Effector memory CD4-positive, alpha-beta T cell (primary cell): ENCODE data around the gene NTMT2.

ENCODE experiments used
- DNase-seq, 3 donors: peaks; one replicate each; pipeline ENCODE4 v3.0.0-alpha.2; 2020
- H3K27ac ChIP-seq: 2 replicates; pipeline ENCODE4 v1.7.0; 2013; ENCODE audit warnings: mild to moderate bottlenecking, low read length, moderate library complexity; ENCODE audit not compliant: insufficient read depth, poor library complexity, severe bottlenecking
- H3K27me3 ChIP-seq: replicated peaks from 2 replicates; pipeline ENCODE4 v1.7.0; 2013; ENCODE audit warnings: mild to moderate bottlenecking, low read length; ENCODE audit not compliant: insufficient read depth, control insufficient read depth, poor library complexity, severe bottlenecking
- H3K36me3 ChIP-seq: 2 replicates; pipeline ENCODE4 v1.7.0; 2013; ENCODE audit warnings: mild to moderate bottlenecking, low read length, moderate library complexity; ENCODE audit not compliant: control insufficient read depth, insufficient read depth
- H3K4me1 ChIP-seq: 2 replicates; pipeline ENCODE4 v1.7.0; 2013; ENCODE audit warnings: low read length, mild to moderate bottlenecking; ENCODE audit not compliant: control insufficient read depth, insufficient read depth, poor library complexity, severe bottlenecking
- H3K4me3 ChIP-seq: 2 replicates; pipeline ENCODE4 v1.7.0; 2013; ENCODE audit warnings: low read length, low read depth, mild to moderate bottlenecking; ENCODE audit not compliant: insufficient read depth, poor library complexity, severe bottlenecking
- H3K9me3 ChIP-seq: 2 replicates; pipeline ENCODE4 v1.7.0; 2013; ENCODE audit warnings: mild to moderate bottlenecking, low read length, moderate library complexity; ENCODE audit not compliant: control insufficient read depth

The NTMT2 gene

DNA sequence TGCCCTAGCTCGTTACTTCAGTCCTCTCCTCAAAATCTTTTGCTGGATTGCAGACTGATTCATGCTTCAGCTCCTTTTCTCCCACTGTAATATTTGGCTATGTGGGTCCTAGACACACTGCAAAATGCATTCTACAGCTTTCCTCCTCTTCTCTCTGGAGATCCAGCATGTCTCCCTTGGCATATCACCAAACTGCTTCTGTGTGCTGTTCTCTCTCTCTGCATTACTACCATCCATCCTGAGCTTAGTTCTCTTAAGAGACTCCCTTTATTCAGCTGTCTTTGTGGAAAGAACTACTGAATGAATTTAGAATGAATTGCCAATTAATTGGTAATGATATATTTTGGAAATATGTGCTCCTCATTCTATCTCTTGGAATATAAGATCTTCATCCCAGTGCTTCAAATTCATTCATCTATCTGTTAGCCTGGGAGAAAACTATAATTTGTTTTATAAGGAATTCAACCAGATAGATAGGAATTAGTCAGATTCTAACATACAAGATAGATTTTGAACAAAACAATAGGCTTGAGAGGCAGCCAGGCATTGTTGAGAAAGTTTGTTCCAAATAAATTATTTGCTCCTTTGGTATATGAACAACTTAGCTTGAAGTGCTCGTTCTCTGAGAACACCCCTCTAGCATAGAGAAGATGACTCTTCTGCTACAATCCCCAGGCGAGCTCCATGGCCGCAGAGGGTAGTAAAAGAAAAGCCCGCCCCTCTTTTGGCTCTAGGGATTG is 71.9 kb downstream of the NTMT2 start:
- H3K9me3 ChIP-seq = no peaks in the 10 kb centered on the region
- no peak overlapping the region for H3K27ac ChIP-seq
- peaks cover 8% of the 10 kb centered on the region for H3K27me3 ChIP-seq
- DNase-seq = no peak
- H3K36me3 ChIP-seq = no peaks in the 10 kb centered on the region
- H3K4me3 ChIP-seq = no peak overlapping the region
- H3K4me1 ChIP-seq = no peaks in the 10 kb centered on the region

DNA sequence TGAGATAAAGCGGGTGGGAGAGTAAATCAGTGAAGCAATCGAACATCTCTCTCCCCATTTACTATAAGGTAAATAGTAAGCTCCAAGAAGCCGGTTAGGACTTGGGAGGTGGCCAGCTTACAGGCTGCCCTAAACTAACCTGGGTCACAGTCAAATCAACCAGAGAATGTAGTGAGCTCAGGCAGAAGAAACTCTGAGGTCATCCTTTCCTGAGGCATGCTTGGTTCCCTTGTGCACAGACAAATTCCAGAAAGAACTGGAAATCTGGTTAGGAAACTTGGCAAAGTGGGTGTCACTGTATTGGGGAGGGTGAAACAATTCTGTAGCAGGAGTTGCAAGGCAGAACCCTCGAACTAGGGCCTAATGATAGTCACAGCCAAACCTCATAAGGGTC is 72.5 kb downstream of the NTMT2 start:
- Histone ChIP-seq H3K9me3 (no peaks in the 10 kb centered on the region), H3K36me3 (no peaks in the 10 kb centered on the region), H3K27ac (no peak overlapping the region), H3K4me1 (no peaks in the 10 kb centered on the region), H3K4me3 (no peak overlapping the region), H3K27me3 (peaks cover 8% of the 10 kb centered on the region)
- no peak for DNase-seq
